Neural crest cell (in vitro differentiated cells): ENCODE data around the gene NEMF. TPM values are rescaled to one million over a fixed set of nuclear protein-coding genes. Genes with fewer than 3 reads are reported as not detected.
"Not testable (repeated sequence)": the region's sequence is repeated elsewhere in the genome, so short reads cannot be mapped to it uniquely, and the experiment has no call there.

Source experiments
- DNase-seq: peaks from one replicate; pipeline ENCODE4 v3.0.0; 2021; ENCODE audit warnings: low read depth, mixed read lengths, low spot score
- H3K27ac Mint-ChIP-seq: one replicate; pipeline ENCODE4 v1.8.0; 2021; ENCODE audit warnings: mild to moderate bottlenecking, mixed read lengths; ENCODE audit not compliant: unreplicated experiment
- H3K27me3 Mint-ChIP-seq: 2 replicates; pipeline ENCODE4 v1.8.0; 2021; ENCODE audit warnings: low read depth, mild to moderate bottlenecking, mixed read lengths
- H3K36me3 Mint-ChIP-seq: 2 replicates; pipeline ENCODE4 v1.8.0; 2021; ENCODE audit warnings: low read depth, mild to moderate bottlenecking, mixed read lengths
- H3K4me1 Mint-ChIP-seq: 2 replicates; pipeline ENCODE4 v1.8.0; 2021; ENCODE audit warnings: mixed read lengths
- H3K4me3 Mint-ChIP-seq: one replicate; pipeline ENCODE4 v1.8.0; 2021; ENCODE audit warnings: mild to moderate bottlenecking, mixed read lengths
- H3K9me3 Mint-ChIP-seq: 2 replicates; pipeline ENCODE4 v1.8.0; 2021; ENCODE audit warnings: mixed read lengths
- total RNA-seq: library from RNA; stranded (reverse); gene quantifications from 2 replicates; pipeline ENCODE4 v1.2.1, GENCODE V29; 2021
- TF ChIP-seq, protein P1 (sequence below): fragments of 200-600 bp; sonication (generic); conservative IDR thresholded peaks from 2 replicates; pipeline ENCODE4 v1.5.0; 2021; ENCODE audit warnings: antibody characterized with exemption, mild to moderate bottlenecking

The NEMF gene
- total RNA-seq, 1 donor from 2014 or later = 71.0 TPM

DNA sequence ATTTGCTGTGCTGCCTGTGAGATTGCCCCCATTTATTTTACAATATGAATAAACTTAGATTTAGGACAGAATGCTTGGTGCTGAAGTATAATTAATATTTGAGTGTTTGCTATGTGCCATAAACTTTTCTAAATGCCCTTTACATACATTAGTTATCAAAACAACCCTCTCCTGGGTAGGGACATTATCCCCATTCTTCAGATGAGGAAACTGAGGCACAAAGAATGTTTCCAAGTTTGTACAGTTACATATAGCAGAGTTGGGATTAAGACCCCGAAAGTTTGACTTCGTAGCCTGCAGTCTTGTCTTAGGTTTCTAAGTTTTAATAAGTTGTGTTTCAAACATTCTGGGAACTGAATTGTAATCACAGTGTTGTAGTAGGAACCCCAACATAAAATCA is 66.3 kb downstream of the NEMF start:
- Mint-ChIP-seq H3K4me1 (no peaks in the 10 kb centered on the region), H3K36me3 (peaks cover 20% of the 10 kb centered on the region), H3K27me3 (no peaks in the 10 kb centered on the region), H3K27ac (no peak overlapping the region), H3K4me3 (no peak overlapping the region), H3K9me3 (no peaks in the 10 kb centered on the region)
- no peak for DNase-seq
- TF ChIP-seq, protein P1, sequence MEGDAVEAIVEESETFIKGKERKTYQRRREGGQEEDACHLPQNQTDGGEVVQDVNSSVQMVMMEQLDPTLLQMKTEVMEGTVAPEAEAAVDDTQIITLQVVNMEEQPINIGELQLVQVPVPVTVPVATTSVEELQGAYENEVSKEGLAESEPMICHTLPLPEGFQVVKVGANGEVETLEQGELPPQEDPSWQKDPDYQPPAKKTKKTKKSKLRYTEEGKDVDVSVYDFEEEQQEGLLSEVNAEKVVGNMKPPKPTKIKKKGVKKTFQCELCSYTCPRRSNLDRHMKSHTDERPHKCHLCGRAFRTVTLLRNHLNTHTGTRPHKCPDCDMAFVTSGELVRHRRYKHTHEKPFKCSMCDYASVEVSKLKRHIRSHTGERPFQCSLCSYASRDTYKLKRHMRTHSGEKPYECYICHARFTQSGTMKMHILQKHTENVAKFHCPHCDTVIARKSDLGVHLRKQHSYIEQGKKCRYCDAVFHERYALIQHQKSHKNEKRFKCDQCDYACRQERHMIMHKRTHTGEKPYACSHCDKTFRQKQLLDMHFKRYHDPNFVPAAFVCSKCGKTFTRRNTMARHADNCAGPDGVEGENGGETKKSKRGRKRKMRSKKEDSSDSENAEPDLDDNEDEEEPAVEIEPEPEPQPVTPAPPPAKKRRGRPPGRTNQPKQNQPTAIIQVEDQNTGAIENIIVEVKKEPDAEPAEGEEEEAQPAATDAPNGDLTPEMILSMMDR = no peak

DNA sequence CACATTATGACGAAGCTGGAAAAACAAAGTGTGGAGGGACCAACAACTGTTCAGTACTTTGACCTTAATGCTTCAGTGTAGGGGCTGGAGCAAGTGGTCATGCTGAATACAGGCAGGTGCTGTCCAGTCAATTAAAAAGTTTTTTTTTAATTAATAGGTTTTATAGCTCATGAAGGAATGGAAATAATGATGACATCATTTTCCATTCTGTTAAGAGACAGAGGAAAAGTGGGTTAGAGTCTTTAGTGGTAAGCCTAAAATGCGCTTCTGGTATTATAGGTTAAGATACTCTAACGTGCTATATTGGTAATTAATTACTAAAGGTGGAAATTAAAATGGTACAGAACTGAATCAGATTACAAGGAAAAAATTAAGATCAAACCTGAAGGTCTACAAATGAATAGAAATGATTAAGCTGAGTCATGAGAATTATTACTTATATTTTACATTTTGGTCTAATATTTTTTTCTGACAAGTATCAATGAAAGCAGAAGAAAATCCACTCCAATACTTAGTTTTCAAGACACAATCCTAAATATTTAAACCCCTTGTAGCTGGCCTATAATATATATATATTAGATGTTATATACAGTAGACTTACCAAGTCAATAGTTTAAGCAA is 69.1 kb downstream of the NEMF start:
- no peaks in the 10 kb centered on the region for H3K27me3 Mint-ChIP-seq
- H3K27ac Mint-ChIP-seq = no peak overlapping the region
- DNase-seq = no peak
- TF ChIP-seq, protein P1 = no peak
- H3K4me3 Mint-ChIP-seq = no peak overlapping the region
- H3K36me3 Mint-ChIP-seq = peaks cover 12% of the 10 kb centered on the region
- H3K4me1 Mint-ChIP-seq = no peaks in the 10 kb centered on the region
- H3K9me3 Mint-ChIP-seq = no peaks in the 10 kb centered on the region

DNA sequence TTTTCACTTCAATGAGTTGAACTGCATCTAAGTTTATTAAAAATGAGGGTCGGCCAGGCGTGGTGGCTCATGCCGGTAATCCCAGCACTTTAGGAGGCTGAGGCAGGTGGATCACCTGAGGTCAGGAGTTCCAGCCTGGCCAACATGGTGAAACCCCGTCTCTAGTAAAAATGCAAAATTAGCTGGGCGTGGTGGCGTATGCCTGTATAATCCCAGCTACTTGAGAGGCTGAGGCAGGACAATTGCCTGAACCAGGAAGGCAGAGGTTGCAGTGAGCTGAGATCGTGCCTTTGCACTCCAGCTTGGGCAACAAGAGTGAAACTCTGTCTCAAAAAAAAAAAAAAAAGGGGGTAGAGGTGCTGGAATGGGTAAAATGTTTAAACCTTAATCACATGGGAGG is 71.5 kb downstream of the NEMF start:
- not testable (repeated sequence) for H3K4me3 Mint-ChIP-seq, DNase-seq, H3K9me3 Mint-ChIP-seq, H3K27ac Mint-ChIP-seq, H3K4me1 Mint-ChIP-seq, H3K36me3 Mint-ChIP-seq, H3K27me3 Mint-ChIP-seq

DNA sequence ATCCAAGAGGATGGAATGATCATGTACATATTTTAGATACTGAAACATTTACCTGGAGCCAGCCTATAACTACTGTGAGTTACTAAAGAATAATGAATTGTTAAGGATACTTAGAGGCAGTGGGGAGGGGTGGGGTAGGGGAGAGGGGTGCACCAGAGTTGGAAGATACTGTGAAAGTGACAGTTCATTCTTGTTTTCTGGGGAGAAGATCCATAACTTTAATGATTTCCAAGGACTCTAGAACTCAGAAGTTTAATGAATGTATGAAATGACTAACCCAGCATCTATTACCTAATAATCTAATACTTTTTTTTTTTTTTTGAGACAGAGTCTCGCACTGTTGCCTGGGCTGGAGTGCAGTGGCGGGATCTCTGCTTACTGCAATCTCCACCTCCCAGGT is 74.2 kb downstream of the NEMF start:
- H3K4me1 Mint-ChIP-seq = no peaks in the 10 kb centered on the region

DNA sequence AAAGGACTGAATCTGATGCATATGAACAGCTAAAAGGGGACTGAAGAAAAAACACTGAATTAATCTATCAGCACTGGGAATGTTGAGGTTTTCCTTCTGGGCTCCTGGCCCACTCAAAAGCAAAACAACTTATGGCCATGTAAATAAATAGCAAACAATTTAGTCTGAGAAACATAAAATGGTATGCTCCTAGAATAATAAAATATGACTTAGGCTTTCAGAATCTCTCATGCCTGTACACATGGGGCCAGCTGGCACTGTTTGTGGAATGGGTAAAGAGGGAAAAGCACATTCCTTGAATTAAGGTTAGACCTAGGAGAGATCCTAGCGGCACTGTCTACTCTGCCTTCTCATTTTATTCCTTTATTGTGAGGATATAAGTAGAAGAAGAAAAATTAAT is 78.5 kb downstream of the NEMF start:
- H3K4me1 Mint-ChIP-seq = peaks cover 24% of the 10 kb centered on the region
- H3K27me3 Mint-ChIP-seq = no peaks in the 10 kb centered on the region
- peak overlapping the region; percentile 41 for H3K4me3 Mint-ChIP-seq
- no peaks in the 10 kb centered on the region for H3K9me3 Mint-ChIP-seq
- TF ChIP-seq, protein P1 = no peak
- DNase-seq = no peak
- no peak overlapping the region for H3K27ac Mint-ChIP-seq
- peaks cover 3% of the 10 kb centered on the region for H3K36me3 Mint-ChIP-seq

More for the DNA sequence above, 74.2 kb downstream of the NEMF start:
- H3K36me3 Mint-ChIP-seq = peaks cover 5% of the 10 kb centered on the region
- TF ChIP-seq, protein P1 = no peak
- DNase-seq = no peak
- H3K27ac Mint-ChIP-seq = no peak overlapping the region
- H3K4me3 Mint-ChIP-seq = no peak overlapping the region
- H3K27me3 Mint-ChIP-seq = no peaks in the 10 kb centered on the region
- H3K9me3 Mint-ChIP-seq = no peaks in the 10 kb centered on the region

DNA sequence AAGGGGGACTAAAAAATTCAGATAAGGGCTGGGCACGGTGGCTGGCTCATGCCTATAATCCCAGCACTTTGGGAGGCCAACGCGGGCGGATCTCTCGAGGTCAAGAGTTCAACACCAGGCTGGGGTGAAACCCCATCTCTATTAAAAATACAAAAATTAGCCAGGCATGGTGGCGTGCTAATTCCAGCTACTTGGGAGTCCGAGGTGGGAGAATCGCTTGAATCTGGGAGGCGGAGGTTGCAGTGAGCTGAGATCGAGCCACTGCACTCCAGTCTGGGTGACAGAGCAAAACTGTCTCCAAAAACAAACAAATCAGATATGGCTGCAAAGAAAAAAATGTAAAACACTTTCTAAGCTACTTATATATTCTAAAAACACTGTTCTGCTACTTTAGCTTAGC is 80.9 kb downstream of the NEMF start:
- not testable (repeated sequence) for H3K27me3 Mint-ChIP-seq, H3K9me3 Mint-ChIP-seq, H3K27ac Mint-ChIP-seq, H3K36me3 Mint-ChIP-seq, DNase-seq
- Mint-ChIP-seq H3K4me1 (peaks cover 37% of the 10 kb centered on the region), H3K4me3 (peak overlapping the region; percentile 43)
